Measurements from ENCODE around the gene M1AP.

Gene M1AP

GRCh38 chr2:74578408-74578807, 69.7 kb downstream of the M1AP start:
- H3K4me3 ChIP-seq (ENCODE audit: control insufficient read depth, low read depth, low read length) = no peak overlapping the region
- no peak for TF ChIP-seq CTCF (conservative IDR thresholded peaks at IDR 0.05; ENCODE audit: control insufficient read depth, insufficient read depth, low read depth, low read length)
- DNase-seq (ENCODE audit: low read depth) = no peak

GRCh38 chr2:74577448-74577847, 70.7 kb downstream of the M1AP start:
- no peak for TF ChIP-seq CTCF (conservative IDR thresholded peaks at IDR 0.05; ENCODE audit: control insufficient read depth, insufficient read depth, low read depth, low read length)
- no peak overlapping the region for H3K4me3 ChIP-seq (ENCODE audit: control insufficient read depth, low read depth, low read length)
- peak; percentile 70 for DNase-seq (ENCODE audit: low read depth)

GRCh38 chr2:74576863-74577229, 71.3 kb downstream of the M1AP start:
- DNase-seq (ENCODE audit: low read depth) = peak; percentile 96
- peak; percentile 36 for TF ChIP-seq CTCF (conservative IDR thresholded peaks at IDR 0.05; ENCODE audit: control insufficient read depth, insufficient read depth, low read depth, low read length)
- H3K4me3 ChIP-seq (ENCODE audit: control insufficient read depth, low read depth, low read length) = no peak overlapping the region

- no peak overlapping the region for H3K4me3 ChIP-seq (ENCODE audit: control insufficient read depth, low read depth, low read length)
- no peak for TF ChIP-seq CTCF (conservative IDR thresholded peaks at IDR 0.05; ENCODE audit: control insufficient read depth, insufficient read depth, low read depth, low read length)
- DNase-seq (ENCODE audit: low read depth) = peak; percentile 85
Measured at GRCh38 chr2:74576211-74576862, 71.8 kb downstream of the M1AP start.

GRCh38 chr2:74575320-74575719, 72.8 kb downstream of the M1AP start:
- no peak overlapping the region for H3K4me3 ChIP-seq (ENCODE audit: control insufficient read depth, low read depth, low read length)
- DNase-seq (ENCODE audit: low read depth) = peak; percentile 61
- TF ChIP-seq CTCF (conservative IDR thresholded peaks at IDR 0.05; ENCODE audit: control insufficient read depth, insufficient read depth, low read depth, low read length) = no peak

GRCh38 chr2:74573747-74574562, 74.2 kb downstream of the M1AP start:
- peak; percentile 82 for DNase-seq (ENCODE audit: low read depth)
- H3K4me3 ChIP-seq (ENCODE audit: control insufficient read depth, low read depth, low read length) = no peak overlapping the region
- TF ChIP-seq CTCF (conservative IDR thresholded peaks at IDR 0.05; ENCODE audit: control insufficient read depth, insufficient read depth, low read depth, low read length) = no peak
